Measurements from ENCODE around the gene ANKRD17.

The ANKRD17 gene

DNA sequence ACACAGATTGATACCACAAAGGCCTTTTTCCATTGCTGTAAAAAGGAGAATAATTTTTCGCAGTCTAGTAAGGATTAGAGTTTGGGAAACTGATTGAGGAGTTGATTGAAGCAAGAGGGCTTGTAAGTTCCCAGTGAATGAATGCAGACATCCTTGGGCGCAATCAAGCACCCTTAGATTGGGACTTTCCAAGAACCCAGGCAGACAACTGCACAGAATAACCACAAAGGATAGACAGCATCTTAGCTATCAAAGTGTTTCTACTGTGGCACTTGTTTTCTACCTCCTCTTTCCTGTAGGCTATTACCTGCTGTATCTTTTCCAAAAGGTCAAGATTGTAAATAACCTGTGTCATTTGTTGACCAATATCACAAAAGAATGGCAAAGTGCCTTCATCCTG, 191.7 kb downstream of the ANKRD17 start:
- H3K27me3 ChIP-seq (ENCODE audit: control insufficient read depth, insufficient read depth, low read length, poor library complexity, severe bottlenecking) = no peaks in the 10 kb centered on the region
- H3K4me1 ChIP-seq (ENCODE audit: control insufficient read depth, insufficient read depth, low read length) = no peaks in the 10 kb centered on the region
- H3K36me3 ChIP-seq (ENCODE audit: control insufficient read depth, insufficient read depth, low read length) = peaks cover 5% of the 10 kb centered on the region
- no peaks in the 10 kb centered on the region for H3K9me3 ChIP-seq (ENCODE audit: control insufficient read depth, low read length)
- no peak overlapping the region for H3K27ac ChIP-seq (ENCODE audit: insufficient read depth, low read depth, low read length, poor library complexity, severe bottlenecking)
- WGBS, 2 experiments = 95 to 100% methylated on average over 2 of the region's 2 CpGs
- no peak overlapping the region for H3K4me3 ChIP-seq (ENCODE audit: insufficient read depth, low read depth, low read length)

GRCh38 chr4:73066445-73066844, 192.2 kb downstream of the ANKRD17 start:
- Histone ChIP-seq H3K4me3 (ENCODE audit: insufficient read depth, low read depth, low read length) (no peak overlapping the region), H3K36me3 (ENCODE audit: control insufficient read depth, insufficient read depth, low read length) (peaks cover 5% of the 10 kb centered on the region)

GRCh38 chr4:73064536-73064935, 194.1 kb downstream of the ANKRD17 start:
- no peak overlapping the region for H3K27ac ChIP-seq (ENCODE audit: insufficient read depth, low read depth, low read length, poor library complexity, severe bottlenecking)
- no peaks in the 10 kb centered on the region for H3K4me1 ChIP-seq (ENCODE audit: control insufficient read depth, insufficient read depth, low read length)
- no peak overlapping the region for H3K4me3 ChIP-seq (ENCODE audit: insufficient read depth, low read depth, low read length)
- H3K36me3 ChIP-seq (ENCODE audit: control insufficient read depth, insufficient read depth, low read length) = peaks cover 5% of the 10 kb centered on the region
- WGBS, 2 experiments = 69 to 71% methylated on average over 4 of the region's 4 CpGs
- no peaks in the 10 kb centered on the region for H3K9me3 ChIP-seq (ENCODE audit: control insufficient read depth, low read length)
- no peaks in the 10 kb centered on the region for H3K27me3 ChIP-seq (ENCODE audit: control insufficient read depth, insufficient read depth, low read length, poor library complexity, severe bottlenecking)

More at GRCh38 chr4:73066445-73066844, 192.2 kb downstream of the ANKRD17 start:
- 89 to 95% methylated on average over 2 to 3 of the region's 3 CpGs for WGBS, 2 experiments
- Histone ChIP-seq H3K27ac (ENCODE audit: insufficient read depth, low read depth, low read length, poor library complexity, severe bottlenecking) (no peak overlapping the region), H3K4me1 (ENCODE audit: control insufficient read depth, insufficient read depth, low read length) (no peaks in the 10 kb centered on the region), H3K27me3 (ENCODE audit: control insufficient read depth, insufficient read depth, low read length, poor library complexity, severe bottlenecking) (no peaks in the 10 kb centered on the region), H3K9me3 (ENCODE audit: control insufficient read depth, low read length) (no peaks in the 10 kb centered on the region)

DNA sequence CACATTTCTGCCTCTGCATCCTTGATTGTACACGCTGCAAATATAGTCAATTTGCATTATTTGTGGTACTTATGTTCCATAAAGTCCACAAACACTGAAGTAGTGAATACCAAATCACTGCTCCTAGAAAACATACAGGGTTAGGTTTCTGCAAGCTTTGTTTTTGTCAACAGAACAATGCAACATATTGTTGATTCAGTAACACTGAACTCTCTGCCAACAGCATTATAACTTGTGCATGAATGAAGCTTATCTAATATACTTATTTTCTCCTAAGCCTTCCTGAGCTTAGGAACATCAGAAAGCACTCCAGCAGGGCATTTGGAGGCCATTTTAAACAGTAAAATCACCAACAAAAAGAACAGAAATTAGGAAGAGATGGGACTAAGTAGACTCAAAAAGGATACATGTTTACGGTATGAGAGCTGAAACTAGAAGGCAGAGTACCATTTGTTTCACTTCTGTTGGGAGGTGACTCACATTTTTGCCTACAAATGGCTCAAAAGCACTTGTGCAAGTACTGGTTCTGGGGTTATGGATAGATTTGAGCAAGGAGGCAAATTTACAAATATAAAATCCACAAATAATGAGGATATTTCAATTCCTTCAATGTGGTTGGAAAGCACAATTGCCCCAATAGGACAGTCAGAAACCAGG, 203.2 kb downstream of the ANKRD17 start:
- no peaks in the 10 kb centered on the region for H3K4me1 ChIP-seq (ENCODE audit: control insufficient read depth, insufficient read depth, low read length)
- no peaks in the 10 kb centered on the region for H3K27me3 ChIP-seq (ENCODE audit: control insufficient read depth, insufficient read depth, low read length, poor library complexity, severe bottlenecking)
- H3K4me3 ChIP-seq (ENCODE audit: insufficient read depth, low read depth, low read length) = no peak overlapping the region
- no peak overlapping the region for H3K27ac ChIP-seq (ENCODE audit: insufficient read depth, low read depth, low read length, poor library complexity, severe bottlenecking)
- H3K36me3 ChIP-seq (ENCODE audit: control insufficient read depth, insufficient read depth, low read length) = peaks cover 23% of the 10 kb centered on the region
- WGBS, 2 experiments = 91 to 97% methylated on average over 1 to 2 of the region's 2 CpGs
- no peaks in the 10 kb centered on the region for H3K9me3 ChIP-seq (ENCODE audit: control insufficient read depth, low read length)

DNA sequence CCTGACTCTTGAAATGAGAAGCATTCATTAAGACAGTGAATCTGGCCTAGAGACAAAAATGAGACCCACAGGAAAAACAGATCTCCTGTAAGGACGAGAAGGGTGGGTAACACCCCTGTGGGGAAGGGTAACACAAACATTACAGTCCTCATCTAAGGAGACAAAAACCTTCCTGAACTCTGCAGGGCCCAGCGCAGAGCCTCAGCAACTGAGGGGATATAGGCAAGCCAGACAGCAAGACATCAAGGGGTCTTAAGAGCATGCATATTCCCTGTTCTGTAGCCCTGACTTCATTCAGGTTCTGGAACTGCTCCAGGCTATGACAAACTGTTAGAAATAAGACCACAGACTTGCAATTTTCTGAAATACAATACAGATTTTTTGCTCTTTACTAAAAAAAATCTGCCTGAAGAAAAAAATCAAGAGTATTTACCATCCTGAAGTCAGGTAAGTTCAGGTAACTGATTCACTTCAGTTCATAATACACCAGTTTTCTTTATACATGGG, 204.6 kb downstream of the ANKRD17 start:
- no peaks in the 10 kb centered on the region for H3K27me3 ChIP-seq (ENCODE audit: control insufficient read depth, insufficient read depth, low read length, poor library complexity, severe bottlenecking)
- 75 to 86% methylated on average over 2 of the region's 2 CpGs for WGBS, 2 experiments

GRCh38 chr4:73053076-73053475, 205.5 kb downstream of the ANKRD17 start:
- WGBS, 2 experiments = 89 to 93% methylated on average over 5 of the region's 5 CpGs
- H3K9me3 ChIP-seq (ENCODE audit: control insufficient read depth, low read length) = no peaks in the 10 kb centered on the region
- H3K36me3 ChIP-seq (ENCODE audit: control insufficient read depth, insufficient read depth, low read length) = peaks cover 15% of the 10 kb centered on the region
- no peak overlapping the region for H3K27ac ChIP-seq (ENCODE audit: insufficient read depth, low read depth, low read length, poor library complexity, severe bottlenecking)
- no peaks in the 10 kb centered on the region for H3K27me3 ChIP-seq (ENCODE audit: control insufficient read depth, insufficient read depth, low read length, poor library complexity, severe bottlenecking)
- no peak overlapping the region for H3K4me3 ChIP-seq (ENCODE audit: insufficient read depth, low read depth, low read length)
- no peaks in the 10 kb centered on the region for H3K4me1 ChIP-seq (ENCODE audit: control insufficient read depth, insufficient read depth, low read length)

More for the DNA sequence above, 204.6 kb downstream of the ANKRD17 start:
- Histone ChIP-seq H3K4me3 (ENCODE audit: insufficient read depth, low read depth, low read length) (no peak overlapping the region), H3K9me3 (ENCODE audit: control insufficient read depth, low read length) (no peaks in the 10 kb centered on the region), H3K4me1 (ENCODE audit: control insufficient read depth, insufficient read depth, low read length) (no peaks in the 10 kb centered on the region), H3K36me3 (ENCODE audit: control insufficient read depth, insufficient read depth, low read length) (peaks cover 22% of the 10 kb centered on the region), H3K27ac (ENCODE audit: insufficient read depth, low read depth, low read length, poor library complexity, severe bottlenecking) (no peak overlapping the region)

GRCh38 chr4:73051625-73052024, 207.0 kb downstream of the ANKRD17 start:
- Histone ChIP-seq H3K4me3 (ENCODE audit: insufficient read depth, low read depth, low read length) (no peak overlapping the region), H3K9me3 (ENCODE audit: control insufficient read depth, low read length) (no peaks in the 10 kb centered on the region), H3K36me3 (ENCODE audit: control insufficient read depth, insufficient read depth, low read length) (peaks cover 6% of the 10 kb centered on the region), H3K27me3 (ENCODE audit: control insufficient read depth, insufficient read depth, low read length, poor library complexity, severe bottlenecking) (no peaks in the 10 kb centered on the region), H3K27ac (ENCODE audit: insufficient read depth, low read depth, low read length, poor library complexity, severe bottlenecking) (no peak overlapping the region), H3K4me1 (ENCODE audit: control insufficient read depth, insufficient read depth, low read length) (no peaks in the 10 kb centered on the region)
- WGBS, 2 experiments = 100% methylated on average over 1 of the region's 1 CpG

GRCh38 chr4:73045879-73046278, 212.7 kb downstream of the ANKRD17 start:
- Histone ChIP-seq H3K4me3 (ENCODE audit: insufficient read depth, low read depth, low read length) (no peak overlapping the region), H3K9me3 (ENCODE audit: control insufficient read depth, low read length) (no peaks in the 10 kb centered on the region), H3K27ac (ENCODE audit: insufficient read depth, low read depth, low read length, poor library complexity, severe bottlenecking) (no peak overlapping the region), H3K4me1 (ENCODE audit: control insufficient read depth, insufficient read depth, low read length) (no peaks in the 10 kb centered on the region), H3K36me3 (ENCODE audit: control insufficient read depth, insufficient read depth, low read length) (no peaks in the 10 kb centered on the region), H3K27me3 (ENCODE audit: control insufficient read depth, insufficient read depth, low read length, poor library complexity, severe bottlenecking) (no peaks in the 10 kb centered on the region)
- WGBS, 2 experiments = 93% methylated on average over 7 of the region's 7 CpGs

DNA sequence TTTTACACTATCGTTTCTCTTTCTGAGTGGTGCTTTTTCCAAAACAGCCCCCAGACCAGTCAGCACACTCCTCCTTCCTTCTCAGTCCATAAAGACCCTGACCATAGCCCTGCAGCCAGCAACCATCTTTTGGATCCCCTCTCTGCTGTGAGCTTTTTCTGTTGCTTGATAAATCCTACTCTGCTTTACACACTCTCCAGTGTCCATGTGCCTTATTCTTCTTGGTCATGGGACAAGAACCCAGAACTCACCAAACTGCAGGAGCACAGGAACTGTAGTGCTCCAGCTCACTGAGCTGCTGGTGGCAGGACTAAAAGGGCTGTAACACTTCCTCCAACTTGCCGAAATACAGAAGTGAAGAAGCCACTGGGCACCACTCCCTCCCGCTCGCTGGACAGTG, 221.5 kb downstream of the ANKRD17 start:
- no peak overlapping the region for H3K4me3 ChIP-seq (ENCODE audit: insufficient read depth, low read depth, low read length)
- no peak overlapping the region for H3K27ac ChIP-seq (ENCODE audit: insufficient read depth, low read depth, low read length, poor library complexity, severe bottlenecking)
- no peaks in the 10 kb centered on the region for H3K9me3 ChIP-seq (ENCODE audit: control insufficient read depth, low read length)
- no peaks in the 10 kb centered on the region for H3K36me3 ChIP-seq (ENCODE audit: control insufficient read depth, insufficient read depth, low read length)
- 94 to 95% methylated on average over 4 of the region's 4 CpGs for WGBS, 2 experiments
- no peaks in the 10 kb centered on the region for H3K4me1 ChIP-seq (ENCODE audit: control insufficient read depth, insufficient read depth, low read length)
- H3K27me3 ChIP-seq (ENCODE audit: control insufficient read depth, insufficient read depth, low read length, poor library complexity, severe bottlenecking) = no peaks in the 10 kb centered on the region

DNA sequence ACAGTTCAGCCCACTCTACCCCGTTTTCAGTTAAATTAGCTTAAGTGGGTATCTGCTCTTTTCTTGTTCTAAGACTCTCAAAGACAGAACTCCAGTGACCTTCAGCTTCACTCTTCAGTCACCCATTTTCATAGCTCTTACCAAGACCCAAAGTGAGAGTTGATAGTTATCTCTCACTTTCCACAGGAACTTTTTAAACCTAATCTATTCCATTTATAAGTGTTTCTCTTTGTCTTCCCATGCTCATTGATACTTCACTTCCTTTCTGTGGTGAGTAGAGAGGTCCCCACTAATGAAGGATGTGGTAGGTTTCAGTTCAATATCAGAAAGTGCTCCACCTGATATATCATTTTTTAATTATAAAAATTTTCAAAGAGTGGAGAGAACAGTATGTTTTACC, 222.5 kb downstream of the ANKRD17 start:
- H3K36me3 ChIP-seq (ENCODE audit: control insufficient read depth, insufficient read depth, low read length) = no peaks in the 10 kb centered on the region
- H3K4me1 ChIP-seq (ENCODE audit: control insufficient read depth, insufficient read depth, low read length) = no peaks in the 10 kb centered on the region
- no peak overlapping the region for H3K4me3 ChIP-seq (ENCODE audit: insufficient read depth, low read depth, low read length)
- no peaks in the 10 kb centered on the region for H3K27me3 ChIP-seq (ENCODE audit: control insufficient read depth, insufficient read depth, low read length, poor library complexity, severe bottlenecking)
- WGBS, 2 experiments = 91 to 100% methylated on average over 1 of the region's 1 CpG
- no peak overlapping the region for H3K27ac ChIP-seq (ENCODE audit: insufficient read depth, low read depth, low read length, poor library complexity, severe bottlenecking)
- H3K9me3 ChIP-seq (ENCODE audit: control insufficient read depth, low read length) = no peaks in the 10 kb centered on the region
